Head of caudate nucleus (tissue), 42 donors: ENCODE measurements around the gene CCDC87.
"Not testable (repeated sequence)": the region's sequence is repeated elsewhere in the genome, so short reads cannot be mapped to it uniquely, and the experiment has no call there.

ENCODE experiments used
- DNase-seq, 42 donors: peaks; one replicate each; pipeline versions ENCODE4 v3.0.0 to v3.0.0-alpha.2; 2020 to 2021; ENCODE audit warnings: mixed read lengths in 7 of 42
- intact Hi-C: fragments of 100-400 bp; cut with DNase I; formaldehyde crosslinking; loops from one replicate; pipeline ENCODE4 v1.15.0; 2022

CCDC87 gene, protein sequence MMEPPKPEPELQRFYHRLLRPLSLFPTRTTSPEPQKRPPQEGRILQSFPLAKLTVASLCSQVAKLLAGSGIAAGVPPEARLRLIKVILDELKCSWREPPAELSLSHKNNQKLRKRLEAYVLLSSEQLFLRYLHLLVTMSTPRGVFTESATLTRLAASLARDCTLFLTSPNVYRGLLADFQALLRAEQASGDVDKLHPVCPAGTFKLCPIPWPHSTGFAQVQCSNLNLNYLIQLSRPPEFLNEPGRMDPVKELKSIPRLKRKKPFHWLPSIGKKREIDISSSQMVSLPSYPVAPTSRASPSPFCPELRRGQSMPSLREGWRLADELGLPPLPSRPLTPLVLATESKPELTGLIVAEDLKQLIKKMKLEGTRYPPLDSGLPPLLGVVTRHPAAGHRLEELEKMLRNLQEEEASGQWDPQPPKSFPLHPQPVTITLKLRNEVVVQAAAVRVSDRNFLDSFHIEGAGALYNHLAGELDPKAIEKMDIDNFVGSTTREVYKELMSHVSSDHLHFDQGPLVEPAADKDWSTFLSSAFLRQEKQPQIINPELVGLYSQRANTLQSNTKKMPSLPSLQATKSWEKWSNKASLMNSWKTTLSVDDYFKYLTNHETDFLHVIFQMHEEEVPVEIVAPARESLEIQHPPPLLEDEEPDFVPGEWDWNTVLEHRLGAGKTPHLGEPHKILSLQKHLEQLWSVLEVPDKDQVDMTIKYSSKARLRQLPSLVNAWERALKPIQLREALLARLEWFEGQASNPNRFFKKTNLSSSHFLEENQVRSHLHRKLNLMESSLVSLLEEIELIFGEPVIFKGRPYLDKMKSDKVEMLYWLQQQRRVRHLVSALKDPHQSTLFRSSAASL

DNA sequence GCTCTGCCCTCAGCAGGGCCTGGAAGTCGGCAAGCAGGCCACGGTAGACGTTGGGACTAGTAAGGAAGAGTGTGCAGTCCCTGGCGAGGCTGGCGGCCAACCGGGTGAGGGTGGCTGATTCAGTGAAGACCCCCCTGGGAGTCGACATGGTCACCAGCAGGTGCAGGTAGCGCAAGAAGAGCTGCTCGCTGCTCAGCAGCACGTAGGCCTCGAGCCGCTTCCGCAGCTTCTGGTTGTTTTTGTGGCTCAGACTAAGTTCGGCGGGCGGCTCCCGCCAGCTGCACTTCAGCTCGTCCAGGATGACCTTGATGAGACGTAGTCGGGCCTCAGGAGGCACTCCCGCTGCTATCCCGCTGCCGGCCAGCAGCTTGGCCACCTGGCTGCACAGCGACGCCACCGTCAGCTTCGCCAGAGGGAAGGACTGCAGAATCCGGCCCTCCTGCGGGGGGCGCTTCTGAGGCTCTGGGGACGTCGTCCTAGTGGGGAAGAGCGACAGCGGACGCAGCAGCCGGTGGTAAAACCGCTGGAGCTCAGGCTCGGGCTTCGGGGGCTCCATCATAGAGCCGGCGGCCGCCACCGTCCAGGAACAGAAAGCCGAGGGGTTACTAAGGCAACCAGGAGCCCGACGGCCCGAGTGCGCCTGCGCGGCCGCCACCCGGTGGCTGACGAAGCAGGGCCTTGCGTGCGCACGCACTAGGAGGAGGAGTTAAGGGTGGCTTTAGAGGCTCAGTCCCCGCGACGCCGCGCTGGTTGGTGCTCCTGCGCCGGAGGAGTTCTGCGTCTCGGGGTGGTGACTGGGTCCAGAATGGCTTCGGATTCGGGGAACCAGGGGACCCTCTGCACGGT is at the start of gene CCDC87, which contains the start of gene CCS:
Gene CCDC87, minus strand, starts transcription at position 607 of the 846 bp plus-strand sequence. Its CDS starts 48 bp downstream, at position 559.
Gene CCS, plus strand, starts transcription at position 729 of the 846 bp plus-strand sequence. Its CDS starts 77 bp downstream, at position 806.
- intact Hi-C loops = no loop called here
- DNase-seq = peak; percentile 94 to 99 (median 98)

DNA sequence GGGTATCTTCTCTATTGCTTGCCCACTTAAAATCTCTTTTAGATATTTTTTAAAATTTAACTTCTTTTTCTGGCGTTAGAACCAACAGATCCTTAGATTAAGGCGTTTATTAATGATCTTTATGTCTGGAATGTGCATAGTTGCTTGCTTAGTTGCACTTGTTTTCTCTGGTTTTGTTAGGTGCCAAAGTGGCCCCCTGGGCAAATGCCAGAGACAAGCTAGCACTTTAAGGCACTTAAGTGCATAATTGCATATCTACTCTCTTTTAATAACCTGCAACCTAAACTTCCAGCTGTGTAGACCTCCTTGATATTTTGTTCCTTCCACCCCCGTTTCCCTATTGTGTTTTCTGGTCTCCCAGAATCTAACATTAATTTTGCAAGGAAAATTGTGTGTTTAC is 49.0 kb upstream of the CCDC87 start:
- intact Hi-C loops = loop anchor here (5.0 kb wide), 1 partner anchor 35 kb away; the partner anchor contains the start of gene RBM4B
- no peak for DNase-seq

DNA sequence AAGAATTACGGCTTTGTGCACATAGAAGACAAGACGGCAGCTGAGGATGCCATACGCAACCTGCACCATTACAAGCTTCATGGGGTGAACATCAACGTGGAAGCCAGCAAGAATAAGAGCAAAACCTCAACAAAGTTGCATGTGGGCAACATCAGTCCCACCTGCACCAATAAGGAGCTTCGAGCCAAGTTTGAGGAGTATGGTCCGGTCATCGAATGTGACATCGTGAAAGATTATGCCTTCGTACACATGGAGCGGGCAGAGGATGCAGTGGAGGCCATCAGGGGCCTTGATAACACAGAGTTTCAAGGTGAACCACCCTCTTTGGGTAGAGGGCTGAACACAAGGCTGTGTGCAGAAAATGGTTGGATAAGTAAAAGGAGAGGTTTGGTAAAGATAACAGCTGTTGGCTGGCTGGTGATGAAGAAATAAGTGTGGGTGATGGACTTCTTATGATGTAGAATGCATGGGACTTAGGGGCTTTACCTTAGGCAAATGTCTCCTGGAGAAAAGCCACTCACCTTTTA is 47.0 kb upstream of the CCDC87 start:
- not testable (repeated sequence) for DNase-seq
- intact Hi-C loops = loop anchor here (2.0 to 5.0 kb wide), 2 partner anchors 23 to 37 kb away; partner anchors contain the start of genes RBM14 and RBM4B

DNA sequence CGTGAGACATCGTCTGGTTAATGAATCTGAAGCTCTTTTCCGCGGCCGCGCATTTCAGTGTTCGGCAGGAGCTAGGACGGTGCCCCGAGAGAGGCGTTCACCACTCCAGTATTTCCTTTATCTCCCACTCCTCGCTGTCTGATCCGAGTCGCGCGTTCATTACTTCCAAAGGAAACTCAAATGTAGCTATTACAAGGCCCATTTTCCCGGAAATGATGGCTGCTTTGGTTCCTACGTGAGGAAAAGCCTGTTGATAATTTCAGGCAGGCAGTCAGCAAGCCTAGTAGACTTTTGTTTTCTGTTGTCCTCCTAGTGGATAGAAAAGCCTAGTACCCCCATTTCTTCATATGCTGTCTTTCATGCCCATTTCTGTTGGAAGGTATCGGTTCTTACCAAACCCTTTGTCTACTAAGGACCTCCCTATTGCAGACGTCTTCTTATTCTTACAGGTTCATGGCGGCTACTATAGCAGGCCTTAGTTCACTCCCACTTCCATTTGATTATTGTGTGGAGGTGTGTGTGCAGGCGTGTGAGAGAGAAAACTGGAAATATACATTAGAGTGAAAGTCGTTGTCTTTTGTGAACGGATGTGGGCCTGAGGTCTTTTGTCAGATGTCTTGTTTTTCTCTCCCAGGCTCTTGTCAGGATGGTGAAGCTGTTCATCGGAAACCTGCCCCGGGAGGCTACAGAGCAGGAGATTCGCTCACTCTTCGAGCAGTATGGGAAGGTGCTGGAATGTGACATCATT is 46.4 kb upstream of the CCDC87 start:
- intact Hi-C loops = loop anchor here (2.0 kb wide), 1 partner anchor 22 kb away; the partner anchor contains the start of gene RBM14
- peak in 11 of 42 donors; percentile 10 to 59 (median 36) for DNase-seq

DNA sequence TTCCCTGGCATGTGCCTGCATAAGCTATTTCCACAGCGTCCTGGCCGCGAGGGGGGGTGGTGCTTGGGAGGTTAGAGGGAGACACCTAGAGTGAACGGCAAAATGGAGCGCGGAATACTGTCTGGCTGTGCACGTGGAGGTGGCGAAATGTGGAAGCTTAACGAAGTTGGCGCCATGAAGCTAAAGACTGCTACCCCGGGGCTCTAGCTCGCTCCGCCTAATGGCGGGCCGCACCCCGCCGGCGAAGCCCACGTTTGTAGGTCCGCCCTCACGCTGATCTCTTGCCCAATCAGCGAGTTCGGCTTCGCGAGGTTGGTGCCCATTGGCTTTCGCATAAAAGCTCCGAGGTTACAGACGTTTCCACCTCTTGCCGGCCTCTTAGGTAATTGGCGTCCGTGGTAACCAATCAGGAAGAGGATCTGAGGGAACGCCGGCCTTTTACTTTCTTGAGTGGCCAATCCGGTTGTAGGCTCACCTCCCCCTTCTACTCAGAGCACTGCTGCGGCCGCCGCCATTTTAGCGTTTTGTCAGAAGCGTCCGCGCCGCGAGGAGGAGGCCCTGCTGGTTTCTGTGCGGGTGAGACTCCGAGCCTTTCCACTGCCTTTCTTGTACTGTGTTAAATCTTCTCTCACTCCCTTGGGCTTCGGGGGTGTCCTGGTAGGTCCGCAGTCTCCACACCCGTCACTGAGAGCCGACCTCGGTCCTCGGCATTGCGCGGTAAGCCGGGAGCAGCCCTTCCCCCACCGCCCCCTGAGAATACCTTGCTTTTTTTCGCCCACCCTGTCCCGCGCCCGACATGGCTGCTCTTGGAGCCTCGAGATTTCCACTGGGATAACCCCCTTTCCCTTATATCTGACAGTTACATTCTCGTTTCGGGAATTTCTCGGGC is 45.6 kb upstream of the CCDC87 start, which contains the start of gene RBM4:
Gene RBM4, plus strand, starts transcription at position 527 of the 889 bp plus-strand sequence. CDS start 1,009 bp downstream, outside the sequence.
- peak; percentile 96 to 100 (median 99) for DNase-seq
- intact Hi-C loops = loop anchor here (2.0 kb wide), 1 partner anchor 22 kb away; the partner anchor contains the start of gene RBM14

DNA sequence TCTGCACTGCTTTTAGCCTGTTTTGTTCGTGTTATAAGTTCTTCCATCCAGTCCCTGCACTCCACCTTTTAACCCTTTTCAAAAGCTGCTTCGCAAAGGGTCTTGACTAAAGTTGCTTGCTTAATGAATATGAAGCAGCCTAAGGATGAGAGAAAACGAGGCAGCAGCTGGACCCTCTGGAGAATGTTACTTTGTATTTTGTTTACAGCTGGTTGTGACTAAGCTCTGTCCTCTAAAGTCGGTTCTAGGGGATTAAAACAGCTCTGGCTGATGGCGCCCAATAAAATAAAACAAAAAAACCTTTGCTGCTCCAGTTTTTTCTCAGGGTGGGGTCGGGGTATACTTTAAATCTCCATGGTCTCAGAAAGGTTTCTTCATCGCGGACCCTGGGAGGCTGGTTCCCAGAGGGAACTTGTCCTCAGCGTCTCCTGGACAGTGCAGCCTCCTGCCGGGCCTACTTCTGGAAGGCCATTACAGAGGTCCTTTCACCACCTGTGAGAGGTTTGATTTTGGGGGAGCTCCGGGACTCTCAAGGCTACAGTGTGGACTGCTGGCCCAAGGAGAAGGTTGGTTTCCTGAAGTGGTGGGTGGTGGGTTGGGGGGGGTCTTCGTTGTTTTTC is 44.8 kb upstream of the CCDC87 start:
- intact Hi-C loops = loop anchor here (2.0 kb wide), 1 partner anchor 21 kb away; the partner anchor contains the start of gene RBM14
- DNase-seq = peak in 2 of 42 donors; percentile 9 to 18

DNA sequence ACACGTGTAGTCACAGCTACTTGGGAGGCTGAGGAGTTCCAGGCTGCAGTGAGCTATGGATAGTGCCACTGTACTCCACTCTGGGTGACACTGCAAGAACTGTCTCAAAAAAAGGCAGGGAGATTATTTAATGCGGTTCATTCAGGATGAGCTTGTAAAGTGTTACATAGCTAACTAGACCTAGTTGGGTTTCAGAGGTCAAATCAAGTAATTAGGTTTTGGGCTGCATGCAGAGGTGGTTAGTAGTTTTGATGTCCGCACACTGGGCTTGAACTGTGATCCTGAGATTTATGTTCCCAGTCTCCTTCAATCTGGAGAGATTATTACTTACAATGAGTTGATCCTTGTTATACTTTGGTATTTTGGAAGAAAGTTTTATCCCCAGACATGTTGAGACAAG is 43.5 kb upstream of the CCDC87 start:
- intact Hi-C loops = no loop called here

DNA sequence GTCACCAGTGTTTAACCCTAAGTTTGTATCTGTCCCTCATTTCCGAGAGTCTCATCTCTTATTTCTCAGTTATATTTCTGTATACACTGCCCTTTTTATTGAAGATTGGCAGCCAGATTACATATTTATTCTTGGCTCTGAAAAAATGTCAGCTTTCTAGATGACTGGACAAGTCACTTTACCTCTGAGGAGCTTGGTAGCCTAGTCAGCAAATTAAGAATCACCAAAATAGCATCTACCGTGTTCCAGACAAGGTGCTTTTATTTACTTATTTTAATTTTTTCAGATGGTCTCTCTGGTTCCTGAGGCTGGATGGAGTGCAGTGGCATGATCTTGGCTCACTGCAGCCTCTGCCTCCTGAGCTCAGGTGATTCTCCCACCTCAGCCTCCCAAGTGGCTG is 40.1 kb upstream of the CCDC87 start:
- intact Hi-C loops = no loop called here

More for the DNA sequence above, 43.5 kb upstream of the CCDC87 start:
- DNase-seq = no peak

DNA sequence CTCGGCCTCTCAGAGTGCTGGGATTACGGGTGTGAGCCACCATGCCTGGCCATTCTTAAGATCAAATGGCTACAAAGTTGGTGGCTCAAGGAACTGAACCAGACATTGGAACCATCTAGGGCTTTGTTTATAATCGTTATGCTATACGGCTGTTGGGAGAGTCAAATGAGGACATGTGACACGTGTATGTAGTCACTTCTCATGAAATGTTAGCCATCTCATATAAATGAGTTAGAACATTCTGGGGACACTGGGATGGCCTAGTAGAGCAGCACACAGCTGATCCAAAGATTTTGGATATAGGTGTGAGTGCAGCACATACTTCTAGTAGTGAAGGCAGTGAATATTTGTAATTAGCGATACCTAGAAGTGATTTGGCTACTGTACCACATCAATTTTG is 39.0 kb upstream of the CCDC87 start:
- DNase-seq = no peak
- intact Hi-C loops = no loop called here

More for the DNA sequence above, 40.1 kb upstream of the CCDC87 start:
- no peak for DNase-seq

DNA sequence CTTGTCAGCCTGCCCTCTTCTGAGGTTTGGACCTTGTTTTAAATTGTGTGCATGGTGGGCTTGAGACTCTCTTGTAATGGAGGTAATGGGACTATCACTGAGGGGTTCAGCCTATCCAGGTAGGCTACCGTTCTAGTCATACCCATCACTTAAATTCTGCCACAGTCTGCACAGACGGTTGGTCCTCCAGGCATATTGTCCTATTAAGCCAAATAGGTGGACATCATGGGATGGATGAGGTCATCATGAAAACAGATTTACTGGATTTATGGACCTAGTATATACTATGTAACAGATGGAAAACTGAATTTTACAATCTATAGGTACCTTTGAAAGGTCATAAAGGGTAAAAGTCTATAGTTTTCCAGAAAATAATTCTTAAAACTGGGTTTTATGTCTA is 36.5 kb upstream of the CCDC87 start:
- DNase-seq = no peak
- intact Hi-C loops = no loop called here

DNA sequence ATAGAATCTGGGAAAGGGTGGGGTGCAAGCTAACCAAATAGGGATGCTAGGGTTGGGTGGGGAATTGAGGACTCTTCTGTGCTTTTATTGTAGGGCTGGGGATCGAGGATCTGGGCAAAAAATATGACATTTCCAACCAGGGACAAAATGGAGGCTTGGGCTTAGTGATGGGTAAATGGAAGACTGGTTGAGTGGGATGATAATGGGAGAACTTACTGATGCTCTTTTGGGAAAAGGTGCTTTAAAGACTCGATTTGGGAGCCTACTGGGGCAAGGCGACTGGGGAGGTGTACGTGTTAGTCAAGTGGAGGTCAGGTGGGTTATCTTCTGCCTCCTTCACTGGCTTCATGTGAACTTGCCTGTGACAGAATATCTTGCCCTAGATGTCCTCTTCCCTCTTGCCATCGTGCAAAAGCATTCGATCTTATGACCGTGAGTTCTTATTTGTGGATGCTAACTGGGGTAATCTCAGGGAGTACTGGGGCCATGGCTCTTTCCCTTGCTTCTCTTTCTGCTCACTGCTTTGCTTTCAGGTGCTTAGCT is 35.3 kb upstream of the CCDC87 start:
- DNase-seq = no peak
- intact Hi-C loops = no loop called here

DNA sequence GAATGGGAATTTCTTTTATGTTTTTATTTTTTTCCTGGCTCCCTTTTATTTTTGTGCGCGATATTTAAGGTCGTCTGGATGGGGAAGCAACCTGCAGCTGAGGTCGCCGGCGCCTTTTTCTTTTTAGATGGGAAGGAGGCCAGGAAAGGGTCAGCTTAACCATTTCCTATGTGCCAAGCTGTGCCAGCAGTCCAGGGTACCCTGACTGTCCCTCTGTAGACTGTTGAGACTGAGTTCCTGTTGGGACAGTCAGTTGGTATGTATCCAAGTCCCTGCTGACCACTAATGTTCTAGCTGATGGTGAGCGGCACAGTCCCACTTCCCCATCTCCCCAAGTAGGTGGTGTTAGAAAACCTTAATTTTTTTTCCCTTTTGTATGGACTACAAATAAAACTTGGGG is 34.1 kb upstream of the CCDC87 start:
- intact Hi-C loops = no loop called here
- DNase-seq = peak in 5 of 42 donors; percentile 7 to 40 (median 23)

DNA sequence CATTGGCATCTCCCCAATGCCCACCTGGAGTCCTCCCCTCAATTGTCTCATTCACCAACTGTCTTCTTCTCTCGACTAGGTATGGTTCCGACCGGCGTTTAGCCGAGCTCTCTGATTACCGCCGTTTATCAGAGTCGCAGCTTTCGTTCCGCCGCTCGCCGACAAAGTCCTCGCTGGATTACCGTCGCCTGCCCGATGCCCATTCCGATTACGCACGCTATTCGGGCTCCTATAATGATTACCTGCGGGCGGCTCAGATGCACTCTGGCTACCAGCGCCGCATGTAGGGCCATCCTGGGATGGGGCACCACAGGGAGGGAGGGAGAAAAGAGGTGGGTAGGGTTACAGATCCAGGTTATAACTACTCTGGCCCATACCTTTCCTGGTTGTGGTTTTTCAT is 33.5 kb upstream of the CCDC87 start:
- intact Hi-C loops = no loop called here
- DNase-seq = no peak

DNA sequence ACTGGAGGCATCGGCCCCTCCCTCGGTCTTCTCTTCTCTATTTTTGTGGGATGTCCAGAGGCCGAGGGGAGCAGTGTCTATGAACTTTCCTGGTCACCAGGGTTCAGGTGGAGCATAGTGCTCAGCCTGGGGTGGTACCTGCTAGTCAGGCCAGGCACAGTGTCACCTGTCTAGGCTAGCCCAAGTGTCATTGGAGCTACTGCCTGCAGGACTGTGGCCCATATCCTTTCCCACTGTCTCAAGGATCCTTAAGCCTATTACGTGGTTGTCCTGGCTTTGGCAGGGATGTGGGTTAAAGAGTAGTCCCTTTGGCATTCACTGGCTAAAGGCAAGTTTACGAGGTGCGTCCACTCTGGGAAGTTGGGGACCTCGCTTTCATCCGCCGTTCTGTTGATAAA is 32.9 kb upstream of the CCDC87 start:
- DNase-seq = no peak
- intact Hi-C loops = no loop called here

DNA sequence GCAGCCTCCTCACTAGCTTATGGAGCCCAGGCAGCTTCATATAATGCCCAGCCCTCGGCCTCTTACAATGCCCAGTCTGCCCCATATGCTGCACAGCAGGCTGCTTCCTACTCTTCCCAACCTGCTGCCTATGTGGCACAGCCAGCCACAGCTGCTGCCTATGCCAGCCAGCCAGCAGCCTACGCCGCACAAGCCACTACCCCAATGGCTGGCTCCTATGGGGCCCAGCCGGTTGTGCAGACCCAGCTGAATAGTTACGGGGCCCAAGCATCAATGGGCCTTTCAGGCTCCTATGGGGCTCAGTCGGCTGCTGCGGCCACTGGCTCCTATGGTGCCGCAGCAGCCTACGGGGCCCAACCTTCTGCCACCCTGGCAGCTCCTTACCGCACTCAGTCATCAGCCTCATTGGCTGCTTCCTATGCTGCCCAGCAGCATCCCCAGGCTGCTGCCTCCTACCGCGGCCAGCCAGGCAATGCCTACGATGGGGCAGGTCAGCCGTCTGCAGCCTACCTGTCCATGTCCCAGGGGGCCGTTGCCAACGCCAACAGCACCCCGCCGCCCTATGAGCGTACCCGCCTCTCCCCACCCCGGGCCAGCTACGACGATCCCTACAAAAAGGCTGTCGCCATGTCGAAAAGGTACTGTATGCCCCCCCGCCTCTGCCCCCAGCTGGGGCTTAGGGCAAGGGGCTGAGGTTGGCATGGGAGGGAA is 32.3 kb upstream of the CCDC87 start:
- DNase-seq = no peak

More for the DNA sequence above, 32.3 kb upstream of the CCDC87 start:
- intact Hi-C loops = no loop called here
